Endodermal cell (in vitro differentiated cells): ENCODE data around the gene CLSTN2. TPM values are rescaled to one million over a fixed set of nuclear protein-coding genes. Genes with fewer than 3 reads are reported as not detected.
A peak's percentile ranks its signal among the peaks of the same experiment; 100 is the strongest.

Experiments
- DNase-seq: peaks from one replicate; pipeline ENCODE4 v3.0.0-alpha.2; 2017
- H3K27ac ChIP-seq: 2 replicates; pipeline ENCODE4 v1.5.1; 2013; ENCODE audit warnings: mild to moderate bottlenecking, low read depth, low read length, moderate library complexity
- H3K27me3 ChIP-seq: 2 replicates; pipeline ENCODE4 v1.6.1; 2013; ENCODE audit warnings: mild to moderate bottlenecking, low read length, moderate library complexity; ENCODE audit not compliant: insufficient read depth, control insufficient read depth, poor library complexity, severe bottlenecking
- H3K36me3 ChIP-seq: 2 replicates; pipeline ENCODE4 v1.7.0; 2013; ENCODE audit warnings: mild to moderate bottlenecking, low read length, moderate library complexity; ENCODE audit not compliant: control insufficient read depth, insufficient read depth
- H3K4me1 ChIP-seq: one replicate; pipeline ENCODE4 v1.7.0; 2013; ENCODE audit warnings: low read length; ENCODE audit not compliant: control insufficient read depth, insufficient read depth
- H3K4me3 ChIP-seq: 2 replicates; pipeline ENCODE4 v1.5.1; 2013; ENCODE audit warnings: mild to moderate bottlenecking, low read length, moderate library complexity
- H3K9ac ChIP-seq: 2 replicates; pipeline ENCODE4 v1.6.1; 2013; ENCODE audit warnings: mild to moderate bottlenecking, low read length, moderate library complexity; ENCODE audit not compliant: poor library complexity, severe bottlenecking; ENCODE audit errors: extremely low read depth
- H3K9me3 ChIP-seq: 2 replicates; pipeline ENCODE4 v1.6.1; 2013; ENCODE audit warnings: mild to moderate bottlenecking, low read length, moderate library complexity; ENCODE audit not compliant: control insufficient read depth
- H3K27ac Mint-ChIP-seq: 2 replicates; pipeline ENCODE4 v1.8.0; 2020; ENCODE audit warnings: mixed read lengths
- H3K27me3 Mint-ChIP-seq: 2 replicates; pipeline ENCODE4 v1.8.0; 2021; ENCODE audit warnings: mild to moderate bottlenecking, mixed read lengths; ENCODE audit not compliant: insufficient read depth
- H3K36me3 Mint-ChIP-seq: 2 replicates; pipeline ENCODE4 v1.8.0; 2020; ENCODE audit warnings: low read depth, mixed read lengths
- H3K4me1 Mint-ChIP-seq: 2 replicates; pipeline ENCODE4 v1.8.0; 2020; ENCODE audit warnings: mixed read lengths
- H3K4me3 Mint-ChIP-seq: 2 replicates; pipeline ENCODE4 v1.8.0; 2020; ENCODE audit warnings: mild to moderate bottlenecking, moderate library complexity, mixed read lengths
- H3K9me3 Mint-ChIP-seq: 2 replicates; pipeline ENCODE4 v1.8.0; 2020; ENCODE audit warnings: mild to moderate bottlenecking, mixed read lengths
- CTCF ChIP-seq: fragments of 200-600 bp; sonication (generic); conservative IDR thresholded peaks from 2 replicates; pipeline ENCODE4 v1.5.0; 2021; ENCODE audit warnings: antibody characterized with exemption, mild to moderate bottlenecking
- WGBS, 2 experiments: methylation state at CpG; one replicate each; pipeline versions ENCODE4 v1.1.5 to v1.1.7; 2013; ENCODE audit warnings: missing lambda C conversion rate in 2 of 2, mixed read lengths in 1 of 2; ENCODE audit not compliant: insufficient coverage in 1 of 2, insufficient read length in 1 of 2; 5-methylcytosine and 5-hydroxymethylcytosine counted together
- total RNA-seq, 2 donors: library from RNA; stranded (reverse); fragmentation: NEBNext Ultra II Directional in 1 of 2; extraction: Animal tissue kit (Norgen Biotek cat#: 25700) in 1 of 2; gene quantifications; 2 replicates in 1 of 2; 3 replicates in 1 of 2; pipeline ENCODE4 v1.2.1, GENCODE V29; 2021

CLSTN2 gene
- total RNA-seq, 2 donors from 2014 or later, result 0.13 to 0.42 TPM

GRCh38 chr3:140453750-140454149 lies 518.8 kb downstream of the CLSTN2 start:
- H3K9me3 Mint-ChIP-seq, result no peaks in the 10 kb centered on the region
- WGBS, 2 experiments, result 67 to 97% methylated on average over 1 to 2 of the region's 2 CpGs
- H3K4me3 Mint-ChIP-seq, result no peak overlapping the region

GRCh38 chr3:140455521-140456214 lies 520.7 kb downstream of the CLSTN2 start:
- no peaks in the 10 kb centered on the region for H3K9me3 ChIP-seq
- H3K4me3 ChIP-seq, result no peak overlapping the region
- peaks cover 4% of the 10 kb centered on the region for H3K27me3 Mint-ChIP-seq
- no peak for TF ChIP-seq CTCF
- no peaks in the 10 kb centered on the region for H3K27me3 ChIP-seq
- 89 to 96% methylated on average over 3 to 5 of the region's 5 CpGs for WGBS, 2 experiments
- no peaks in the 10 kb centered on the region for H3K4me1 Mint-ChIP-seq
- H3K9ac ChIP-seq, result no peak overlapping the region
- H3K4me3 Mint-ChIP-seq, result no peak overlapping the region
- H3K36me3 Mint-ChIP-seq, result no peaks in the 10 kb centered on the region
- no peaks in the 10 kb centered on the region for H3K9me3 Mint-ChIP-seq
- no peak for DNase-seq
- no peak overlapping the region for H3K27ac ChIP-seq
- no peaks in the 10 kb centered on the region for H3K36me3 ChIP-seq
- no peak overlapping the region for H3K27ac Mint-ChIP-seq
- no peaks in the 10 kb centered on the region for H3K4me1 ChIP-seq

More at GRCh38 chr3:140453750-140454149, 518.8 kb downstream of the CLSTN2 start:
- H3K9me3 ChIP-seq, result no peaks in the 10 kb centered on the region
- no peak overlapping the region for H3K4me3 ChIP-seq
- H3K36me3 ChIP-seq, result no peaks in the 10 kb centered on the region
- Mint-ChIP-seq H3K36me3 (no peaks in the 10 kb centered on the region), H3K27ac (no peak overlapping the region), H3K4me1 (peaks cover 10% of the 10 kb centered on the region), H3K27me3 (no peaks in the 10 kb centered on the region)
- no peak for TF ChIP-seq CTCF
- H3K27ac ChIP-seq, result no peak overlapping the region
- no peak overlapping the region for H3K9ac ChIP-seq
- no peak for DNase-seq
- peaks cover 9% of the 10 kb centered on the region for H3K4me1 ChIP-seq
- H3K27me3 ChIP-seq, result no peaks in the 10 kb centered on the region

- Histone ChIP-seq H3K27ac (no peak overlapping the region), H3K36me3 (no peaks in the 10 kb centered on the region), H3K4me3 (no peak overlapping the region), H3K27me3 (no peaks in the 10 kb centered on the region), H3K9ac (no peak overlapping the region), H3K9me3 (no peaks in the 10 kb centered on the region), H3K4me1 (no peaks in the 10 kb centered on the region)
- no peaks in the 10 kb centered on the region for H3K4me1 Mint-ChIP-seq
- peaks cover 4% of the 10 kb centered on the region for H3K27me3 Mint-ChIP-seq
- H3K9me3 Mint-ChIP-seq, result no peaks in the 10 kb centered on the region
- H3K27ac Mint-ChIP-seq, result no peak overlapping the region
- H3K36me3 Mint-ChIP-seq, result no peaks in the 10 kb centered on the region
- TF ChIP-seq CTCF, result peak; percentile 67
- DNase-seq, result no peak
- 88 to 93% methylated on average over 1 to 3 of the region's 3 CpGs for WGBS, 2 experiments
- no peak overlapping the region for H3K4me3 Mint-ChIP-seq
Measured at GRCh38 chr3:140456974-140457373, 522.0 kb downstream of the CLSTN2 start.
